HepG2 (cell line): ENCODE measurements around the gene ZNF132. TPM values are rescaled to one million over a fixed set of nuclear protein-coding genes. Genes with fewer than 3 reads are reported as not detected.

Experiments
- FLYWCH1 ChIP-seq: sonication (generic); formaldehyde crosslinking; IDR thresholded peaks from 2 replicates; pipeline ENCODE4 v1.8.1; 2023; ENCODE audit warnings: mild to moderate bottlenecking, missing genetic modification reagents
- FOXO1 ChIP-seq: sonication (generic); formaldehyde crosslinking; IDR thresholded peaks from 2 replicates; pipeline ENCODE4 v1.4.0; 2020; ENCODE audit warnings: missing genetic modification reagents
- HMG20B ChIP-seq: conservative IDR thresholded peaks from 2 replicates; pipeline ENCODE4 v1.6.1; 2016; ENCODE audit warnings: missing genetic modification reagents, missing compliant biosample characterization
- HOXA5 ChIP-seq: sonication (generic); formaldehyde crosslinking; IDR thresholded peaks from 2 replicates; pipeline ENCODE4 v1.4.0; 2020; ENCODE audit warnings: missing genetic modification reagents
- KDM2A ChIP-seq: sonication (generic); formaldehyde crosslinking; IDR thresholded peaks from 2 replicates; pipeline ENCODE4 v1.4.0; 2020; ENCODE audit warnings: low read depth, missing genetic modification reagents, borderline replicate concordance
- KDM3A ChIP-seq: IDR thresholded peaks from 2 replicates; pipeline ENCODE4 v1.6.1; 2018; ENCODE audit warnings: low read depth, missing compliant biosample characterization
- KLF6 ChIP-seq: IDR thresholded peaks from 2 replicates; pipeline ENCODE4 v1.8.0; 2016; ENCODE audit warnings: missing biosample characterization, missing genetic modification reagents
- KMT2A ChIP-seq: sonication (generic); formaldehyde crosslinking; IDR thresholded peaks from 2 replicates; pipeline ENCODE4 v1.4.0; 2020; ENCODE audit warnings: missing genetic modification reagents
- MBD4 ChIP-seq: IDR thresholded peaks from 2 replicates; pipeline ENCODE4 v1.6.1; 2012; ENCODE audit warnings: low read length, inconsistent platforms, borderline replicate concordance
- ZFP36L1 ChIP-seq: sonication (generic); formaldehyde crosslinking; IDR thresholded peaks from 2 replicates; pipeline ENCODE4 v1.8.0; 2022; ENCODE audit warnings: mild to moderate bottlenecking, missing genetic modification reagents, moderate library complexity
- ZNF292 ChIP-seq: sonication (generic); formaldehyde crosslinking; IDR thresholded peaks from 2 replicates; pipeline ENCODE4 v1.8.1; 2022; ENCODE audit warnings: mild to moderate bottlenecking, low read depth, missing genetic modification reagents, borderline replicate concordance
- ZNF33A ChIP-seq: sonication (generic); formaldehyde crosslinking; IDR thresholded peaks from 2 replicates; pipeline ENCODE4 v1.5.1; 2020; ENCODE audit warnings: missing genetic modification reagents, mild to moderate bottlenecking, moderate library complexity, borderline replicate concordance
- ZNF460 ChIP-seq: sonication (generic); formaldehyde crosslinking; IDR thresholded peaks from 2 replicates; pipeline ENCODE4 v1.5.1; 2020; ENCODE audit warnings: missing genetic modification reagents, mild to moderate bottlenecking, borderline replicate concordance
- ZNF605 ChIP-seq: sonication (generic); formaldehyde crosslinking; IDR thresholded peaks from 2 replicates; pipeline ENCODE4 v1.8.0; 2022; ENCODE audit warnings: mild to moderate bottlenecking, missing genetic modification reagents
- ZNF703 ChIP-seq: sonication (generic); formaldehyde crosslinking; IDR thresholded peaks from 2 replicates; pipeline ENCODE4 v1.5.1; 2020; ENCODE audit warnings: missing genetic modification reagents, mild to moderate bottlenecking, moderate library complexity, borderline replicate concordance
- ZNF850 ChIP-seq: sonication (generic); formaldehyde crosslinking; conservative IDR thresholded peaks from 2 replicates; pipeline ENCODE4 v1.9.0; 2021; ENCODE audit warnings: mild to moderate bottlenecking, missing genetic modification reagents
- ZSCAN31 ChIP-seq: sonication (generic); formaldehyde crosslinking; IDR thresholded peaks from 2 replicates; pipeline ENCODE4 v1.5.0; 2020; ENCODE audit warnings: low read depth, mild to moderate bottlenecking, missing genetic modification reagents
- polyA plus RNA-seq, 8 experiments: library from polyadenylated mRNA; depleted of rRNA in 3 of 8; stranded (reverse) in 7 of 8; unstranded in 1 of 8; fragments of >200 nt; fragmentation: Illumina TruSeq in 4 of 8; extraction: Trizol in 4 of 8; gene quantifications; 2 replicates each; pipeline versions ENCODE4 v1.2.1 to v1.2.3, GENCODE V29; 2011 to 2016; ENCODE audit warnings: low read depth in 4 of 8, missing spikeins in 1 of 8, mixed read lengths in 1 of 8; ENCODE audit not compliant: insufficient read depth in 1 of 8
- total RNA-seq, 5 experiments: library from RNA; depleted of rRNA; stranded (reverse); fragments of >200 nt; fragmentation: Illumina TruSeq; extraction: Trizol; gene quantifications; 2 replicates each; pipeline ENCODE4 v1.2.3, GENCODE V29; 2016; ENCODE audit warnings: low read depth in 1 of 5
- TF ChIP-seq, protein P1 (sequence below): sonication (generic); formaldehyde crosslinking; conservative IDR thresholded peaks from 2 replicates; pipeline ENCODE4 v1.4.0; 2020; ENCODE audit warnings: missing genetic modification reagents
- TF ChIP-seq, protein P2 (sequence below): sonication (generic); formaldehyde crosslinking; IDR thresholded peaks from 2 replicates; pipeline ENCODE4 v1.8.0; 2022; ENCODE audit warnings: mild to moderate bottlenecking, missing genetic modification reagents, borderline replicate concordance
- TF ChIP-seq, protein P3 (sequence below): sonication (generic); formaldehyde crosslinking; IDR thresholded peaks from 2 replicates; pipeline ENCODE4 v1.4.0; 2020; ENCODE audit warnings: mild to moderate bottlenecking, low read depth, missing genetic modification reagents
- TF ChIP-seq, protein P4 (sequence below): sonication (generic); formaldehyde crosslinking; IDR thresholded peaks from 2 replicates; pipeline ENCODE4 v1.5.0; 2020; ENCODE audit warnings: missing genetic modification reagents

ZNF132 gene
- total and polyA plus RNA-seq, 2 of the 13 experiments (the other 11 are each of a cell fraction or from before 2014, with no cell fraction given), result not detected

DNA sequence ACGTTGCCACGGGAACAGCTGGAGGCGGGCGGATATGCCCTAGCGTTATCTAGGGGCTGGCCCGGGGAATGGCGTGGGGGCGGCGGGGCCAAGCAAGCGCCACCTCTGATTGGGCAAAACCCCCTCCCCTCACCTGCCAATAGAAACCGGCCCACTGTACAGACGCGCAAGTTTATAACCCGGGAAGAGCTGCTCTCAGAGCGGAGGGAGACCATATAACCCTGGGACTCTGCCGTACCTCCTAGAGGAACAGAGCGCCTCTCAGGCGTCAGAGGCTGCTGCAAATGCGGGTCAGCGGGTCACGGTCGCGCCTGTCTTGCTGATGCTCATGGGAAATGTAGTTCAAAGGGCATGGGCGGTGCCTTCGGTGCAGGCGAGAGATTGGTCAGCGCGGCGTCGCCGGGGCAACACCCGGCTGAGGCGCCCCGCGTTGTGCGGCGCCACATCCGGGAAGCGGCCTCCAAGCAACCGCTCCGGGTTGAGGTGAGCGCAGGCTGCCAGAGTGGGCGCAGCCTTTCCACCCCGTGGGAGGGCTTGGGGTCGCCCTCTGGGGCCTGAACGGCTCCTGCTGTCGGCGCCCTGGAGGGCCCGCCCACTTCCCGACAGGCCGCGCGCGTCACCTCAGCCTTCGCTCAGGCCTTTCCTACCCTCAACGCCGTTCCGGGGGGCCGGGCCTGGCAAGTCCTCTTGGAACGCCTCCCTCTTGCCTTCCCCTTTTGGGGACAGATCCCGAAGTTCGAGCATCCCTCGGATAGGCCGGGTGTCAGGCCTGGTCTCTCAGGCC is 36.0 kb upstream of the ZNF132 start, which contains the start of gene ZNF446 (continued):
- TF ChIP-seq HMG20B (CRISPR knock-in tag), result no peak; the same call in 1 of the 2 replicates
- TF ChIP-seq KDM2A (CRISPR knock-in tag), result peak; percentile 100
- peak; percentile 72; the same call in 1 of the 2 replicates for TF ChIP-seq ZSCAN31 (CRISPR knock-in tag)
- no peak for TF ChIP-seq FOXO1 (CRISPR knock-in tag)
- TF ChIP-seq, protein P1, sequence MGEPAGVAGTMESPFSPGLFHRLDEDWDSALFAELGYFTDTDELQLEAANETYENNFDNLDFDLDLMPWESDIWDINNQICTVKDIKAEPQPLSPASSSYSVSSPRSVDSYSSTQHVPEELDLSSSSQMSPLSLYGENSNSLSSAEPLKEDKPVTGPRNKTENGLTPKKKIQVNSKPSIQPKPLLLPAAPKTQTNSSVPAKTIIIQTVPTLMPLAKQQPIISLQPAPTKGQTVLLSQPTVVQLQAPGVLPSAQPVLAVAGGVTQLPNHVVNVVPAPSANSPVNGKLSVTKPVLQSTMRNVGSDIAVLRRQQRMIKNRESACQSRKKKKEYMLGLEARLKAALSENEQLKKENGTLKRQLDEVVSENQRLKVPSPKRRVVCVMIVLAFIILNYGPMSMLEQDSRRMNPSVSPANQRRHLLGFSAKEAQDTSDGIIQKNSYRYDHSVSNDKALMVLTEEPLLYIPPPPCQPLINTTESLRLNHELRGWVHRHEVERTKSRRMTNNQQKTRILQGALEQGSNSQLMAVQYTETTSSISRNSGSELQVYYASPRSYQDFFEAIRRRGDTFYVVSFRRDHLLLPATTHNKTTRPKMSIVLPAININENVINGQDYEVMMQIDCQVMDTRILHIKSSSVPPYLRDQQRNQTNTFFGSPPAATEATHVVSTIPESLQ (CRISPR knock-in tag), result 0 out of 2 replicates have a peak, but pooled peaks have one; percentile 68
- TF ChIP-seq, protein P2, sequence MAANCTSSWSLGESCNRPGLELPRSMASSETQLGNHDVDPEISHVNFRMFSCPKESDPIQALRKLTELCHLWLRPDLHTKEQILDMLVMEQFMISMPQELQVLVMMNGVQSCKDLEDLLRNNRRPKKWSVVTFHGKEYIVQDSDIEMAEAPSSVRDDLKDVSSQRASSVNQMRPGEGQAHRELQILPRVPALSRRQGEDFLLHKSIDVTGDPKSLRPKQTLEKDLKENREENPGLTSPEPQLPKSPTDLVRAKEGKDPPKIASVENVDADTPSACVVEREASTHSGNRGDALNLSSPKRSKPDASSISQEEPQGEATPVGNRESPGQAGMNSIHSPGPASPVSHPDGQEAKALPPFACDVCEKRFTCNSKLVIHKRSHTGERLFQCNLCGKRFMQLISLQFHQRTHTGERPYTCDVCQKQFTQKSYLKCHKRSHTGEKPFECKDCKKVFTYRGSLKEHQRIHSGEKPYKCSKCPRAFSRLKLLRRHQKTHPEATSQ (CRISPR knock-in tag), result no peak
- TF ChIP-seq ZFP36L1, result no peak; the same call in 1 of the 2 replicates
- TF ChIP-seq KLF6, result peak; percentile 86; the same call in 1 of the 2 replicates
- no peak; the same call in 1 of the 2 replicates for TF ChIP-seq ZNF703 (CRISPR knock-in tag)
- TF ChIP-seq HOXA5 (CRISPR knock-in tag), result no peak; the same call in 1 of the 2 replicates
- TF ChIP-seq ZNF850 (CRISPR knock-in tag), result no peak; the same call in 1 of the 2 replicates
- TF ChIP-seq FLYWCH1, result no peak
- TF ChIP-seq MBD4, result no peak
- no peak for TF ChIP-seq ZNF460
- TF ChIP-seq, protein P3, sequence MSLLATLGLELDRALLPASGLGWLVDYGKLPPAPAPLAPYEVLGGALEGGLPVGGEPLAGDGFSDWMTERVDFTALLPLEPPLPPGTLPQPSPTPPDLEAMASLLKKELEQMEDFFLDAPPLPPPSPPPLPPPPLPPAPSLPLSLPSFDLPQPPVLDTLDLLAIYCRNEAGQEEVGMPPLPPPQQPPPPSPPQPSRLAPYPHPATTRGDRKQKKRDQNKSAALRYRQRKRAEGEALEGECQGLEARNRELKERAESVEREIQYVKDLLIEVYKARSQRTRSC (CRISPR knock-in tag), result 0 out of 2 replicates have a peak, but pooled peaks have one; percentile 51
- peak; percentile 57; the same call in 1 of the 2 replicates for TF ChIP-seq ZNF605 (CRISPR knock-in tag)
- no peak for TF ChIP-seq ZNF33A
- TF ChIP-seq KMT2A (CRISPR knock-in tag), result no peak
- TF ChIP-seq, protein P4, sequence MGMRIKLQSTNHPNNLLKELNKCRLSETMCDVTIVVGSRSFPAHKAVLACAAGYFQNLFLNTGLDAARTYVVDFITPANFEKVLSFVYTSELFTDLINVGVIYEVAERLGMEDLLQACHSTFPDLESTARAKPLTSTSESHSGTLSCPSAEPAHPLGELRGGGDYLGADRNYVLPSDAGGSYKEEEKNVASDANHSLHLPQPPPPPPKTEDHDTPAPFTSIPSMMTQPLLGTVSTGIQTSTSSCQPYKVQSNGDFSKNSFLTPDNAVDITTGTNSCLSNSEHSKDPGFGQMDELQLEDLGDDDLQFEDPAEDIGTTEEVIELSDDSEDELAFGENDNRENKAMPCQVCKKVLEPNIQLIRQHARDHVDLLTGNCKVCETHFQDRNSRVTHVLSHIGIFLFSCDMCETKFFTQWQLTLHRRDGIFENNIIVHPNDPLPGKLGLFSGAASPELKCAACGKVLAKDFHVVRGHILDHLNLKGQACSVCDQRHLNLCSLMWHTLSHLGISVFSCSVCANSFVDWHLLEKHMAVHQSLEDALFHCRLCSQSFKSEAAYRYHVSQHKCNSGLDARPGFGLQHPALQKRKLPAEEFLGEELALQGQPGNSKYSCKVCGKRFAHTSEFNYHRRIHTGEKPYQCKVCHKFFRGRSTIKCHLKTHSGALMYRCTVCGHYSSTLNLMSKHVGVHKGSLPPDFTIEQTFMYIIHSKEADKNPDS (CRISPR knock-in tag), result 0 out of 2 replicates have a peak, but pooled peaks have one; percentile 43
- TF ChIP-seq KDM3A (CRISPR knock-in tag), result no peak; the same call in 1 of the 2 replicates
- TF ChIP-seq ZNF292 (CRISPR knock-in tag), result no peak
